Thoracic aorta (tissue), 2 donors: ENCODE results near the gene SOX15. TPM values are rescaled to one million over a fixed set of nuclear protein-coding genes. Genes with fewer than 3 reads are reported as not detected.

Source experiments
- ATAC-seq: fragments of 150-250 bp; one replicate; pipeline ENCODE4 v1.8.0; 2017; ENCODE audit warnings: low read depth; ENCODE audit not compliant: insufficient number of reproducible peaks, low FRiP score
- DNase-seq: peaks from one replicate; pipeline ENCODE4 v3.0.0-alpha.2; 2020; ENCODE audit warnings: low spot score
- H3K27ac ChIP-seq, 2 donors: fragments of 200-600 bp; sonication (generic); 1 replicate in 1 of 2; 2 replicates in 1 of 2; pipeline ENCODE4 v1.5.1; 2016; ENCODE audit warnings: mild to moderate bottlenecking in 2 of 2, moderate library complexity in 2 of 2
- H3K27me3 ChIP-seq: fragments of 200-600 bp; sonication (generic); replicated peaks from 2 replicates; pipeline ENCODE4 v1.6.0; 2016; ENCODE audit warnings: mild to moderate bottlenecking; ENCODE audit not compliant: insufficient read depth
- H3K36me3 ChIP-seq: fragments of 200-600 bp; sonication (generic); one replicate; pipeline ENCODE4 v1.5.1; 2016
- H3K4me1 ChIP-seq, 2 donors: fragments of 200-600 bp; sonication (generic); 1 replicate in 1 of 2; 2 replicates in 1 of 2; pipeline versions ENCODE4 v1.5.1 to v1.6.0; 2016; ENCODE audit warnings: low read depth in 2 of 2, mild to moderate bottlenecking in 1 of 2; ENCODE audit not compliant: control insufficient read depth in 1 of 2
- H3K4me3 ChIP-seq: fragments of 200-600 bp; sonication (generic); 2 replicates; pipeline ENCODE4 v1.5.1; 2016; ENCODE audit warnings: mild to moderate bottlenecking
- H3K9me3 ChIP-seq: fragments of 200-600 bp; sonication (generic); 2 replicates; pipeline ENCODE4 v1.5.1; 2016
- total RNA-seq, 2 donors: library from RNA; depleted of rRNA; stranded (reverse); fragments of >200 nt; gene quantifications; one replicate each; pipeline versions ENCODE4 v1.1.0 to v1.2.3, GENCODE V29; 2016
- TF ChIP-seq, protein P1 (sequence below): fragments of 200-600 bp; sonication (generic); IDR thresholded peaks from one replicate; pipeline ENCODE4 v1.5.1; 2019; ENCODE audit warnings: antibody characterized with exemption

The SOX15 gene
- total RNA-seq, 2 donors from 2014 or later: 0.81 to 2.8 TPM

DNA sequence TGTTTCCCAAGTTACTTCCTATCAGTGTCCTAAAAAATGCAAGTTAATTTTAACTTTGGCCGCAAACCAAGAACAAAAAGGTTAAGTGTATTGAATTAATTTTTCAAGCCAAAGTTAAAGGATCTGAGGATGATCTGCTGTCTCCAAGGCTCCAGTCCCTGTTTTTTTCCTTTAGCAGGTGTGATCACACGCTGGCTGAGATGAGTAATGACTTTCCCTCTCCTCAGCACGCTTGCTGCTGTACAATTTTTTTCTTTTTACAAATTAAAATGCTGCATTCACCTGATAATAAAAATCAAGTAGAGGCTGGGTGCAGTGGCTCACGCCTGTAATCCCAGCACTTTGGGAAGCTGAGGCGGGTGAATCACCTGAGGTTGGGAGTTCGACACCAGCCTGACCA, 45.0 kb downstream of the SOX15 start:
- TF ChIP-seq, protein P1, sequence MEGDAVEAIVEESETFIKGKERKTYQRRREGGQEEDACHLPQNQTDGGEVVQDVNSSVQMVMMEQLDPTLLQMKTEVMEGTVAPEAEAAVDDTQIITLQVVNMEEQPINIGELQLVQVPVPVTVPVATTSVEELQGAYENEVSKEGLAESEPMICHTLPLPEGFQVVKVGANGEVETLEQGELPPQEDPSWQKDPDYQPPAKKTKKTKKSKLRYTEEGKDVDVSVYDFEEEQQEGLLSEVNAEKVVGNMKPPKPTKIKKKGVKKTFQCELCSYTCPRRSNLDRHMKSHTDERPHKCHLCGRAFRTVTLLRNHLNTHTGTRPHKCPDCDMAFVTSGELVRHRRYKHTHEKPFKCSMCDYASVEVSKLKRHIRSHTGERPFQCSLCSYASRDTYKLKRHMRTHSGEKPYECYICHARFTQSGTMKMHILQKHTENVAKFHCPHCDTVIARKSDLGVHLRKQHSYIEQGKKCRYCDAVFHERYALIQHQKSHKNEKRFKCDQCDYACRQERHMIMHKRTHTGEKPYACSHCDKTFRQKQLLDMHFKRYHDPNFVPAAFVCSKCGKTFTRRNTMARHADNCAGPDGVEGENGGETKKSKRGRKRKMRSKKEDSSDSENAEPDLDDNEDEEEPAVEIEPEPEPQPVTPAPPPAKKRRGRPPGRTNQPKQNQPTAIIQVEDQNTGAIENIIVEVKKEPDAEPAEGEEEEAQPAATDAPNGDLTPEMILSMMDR: no peak
- DNase-seq (no peak), ATAC-seq (no peak)
- H3K36me3 ChIP-seq: no peaks in the 10 kb centered on the region
- H3K9me3 ChIP-seq: no peaks in the 10 kb centered on the region
- peak overlapping the region in 1 of 2 donors; percentile 3 for H3K27ac ChIP-seq
- peaks cover 4 to 25% of the 10 kb centered on the region in 2 donors for H3K4me1 ChIP-seq
- no peak overlapping the region for H3K4me3 ChIP-seq
- no peaks in the 10 kb centered on the region for H3K27me3 ChIP-seq

DNA sequence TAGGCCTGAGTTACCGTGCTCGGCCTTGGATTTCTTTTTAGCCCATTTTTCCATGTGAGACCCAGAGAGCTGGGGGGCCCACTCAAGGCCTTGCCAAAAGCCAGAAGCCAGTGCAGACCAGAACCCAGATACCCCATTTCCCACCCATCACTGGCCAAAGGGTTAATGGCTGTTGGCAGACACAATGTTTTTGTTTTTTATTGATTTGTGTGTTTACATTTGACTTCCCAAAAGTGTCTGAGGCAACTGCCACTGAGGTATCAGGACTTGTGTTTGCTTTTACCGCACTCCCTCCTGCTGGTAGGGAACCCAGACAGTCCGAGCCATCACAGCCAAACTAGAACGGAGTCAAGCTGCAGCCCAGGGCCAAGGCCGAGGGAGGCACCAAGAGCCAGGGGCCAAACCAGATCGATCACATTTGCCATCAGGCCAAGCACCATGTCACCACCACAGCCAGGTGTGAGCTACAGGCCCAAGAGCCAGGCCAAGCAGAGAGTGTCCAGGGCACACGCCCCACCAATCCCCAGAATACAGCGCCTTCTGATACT, 48.7 kb downstream of the SOX15 start:
- TF ChIP-seq, protein P1: no peak
- peaks cover 0 to 13% of the 10 kb centered on the region in 2 donors for H3K4me1 ChIP-seq

DNA sequence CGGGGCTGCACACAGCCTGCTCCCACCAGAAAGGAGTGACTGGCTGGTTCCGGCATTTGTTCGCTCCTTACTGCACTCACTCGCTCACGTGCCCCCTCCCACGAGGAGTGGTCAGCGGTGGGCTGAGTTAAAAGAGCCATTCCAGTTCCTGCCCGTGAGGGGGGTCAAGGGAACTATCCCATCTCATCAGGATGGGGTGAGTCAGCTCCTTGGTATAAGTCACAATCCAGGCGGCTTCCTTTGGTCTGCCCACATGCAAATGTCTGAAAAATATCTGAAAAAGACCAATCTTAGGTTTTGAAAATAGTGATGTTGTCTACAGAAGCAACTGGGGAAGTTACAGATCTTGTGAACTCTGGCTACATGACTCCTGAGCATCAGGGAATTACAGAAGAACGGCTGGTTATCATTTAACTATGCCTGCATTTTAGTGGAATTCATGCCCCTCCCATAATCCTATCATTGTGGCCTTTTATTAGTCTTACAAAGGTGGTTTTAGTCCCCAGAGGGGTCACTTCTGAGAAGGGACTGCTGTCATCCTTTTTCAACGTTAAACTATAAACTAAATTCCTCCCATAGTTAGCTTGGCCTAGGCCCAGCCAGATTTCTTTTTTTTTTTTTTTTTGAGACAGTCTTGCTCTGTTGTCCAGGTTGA, 50.9 kb downstream of the SOX15 start:
- ATAC-seq: no peak

More for the DNA sequence above, 48.7 kb downstream of the SOX15 start:
- DNase-seq (no peak), ATAC-seq (no peak)
- H3K9me3 ChIP-seq: no peaks in the 10 kb centered on the region
- H3K27me3 ChIP-seq: no peaks in the 10 kb centered on the region
- no peaks in the 10 kb centered on the region for H3K36me3 ChIP-seq
- no peak overlapping the region for H3K4me3 ChIP-seq
- no peak overlapping the region for H3K27ac ChIP-seq

More for the DNA sequence above, 50.9 kb downstream of the SOX15 start:
- Histone ChIP-seq H3K27ac (no peak overlapping the region), H3K4me3 (no peak overlapping the region), H3K36me3 (no peaks in the 10 kb centered on the region), H3K9me3 (no peaks in the 10 kb centered on the region), H3K4me1 (no peaks in the 10 kb centered on the region), H3K27me3 (no peaks in the 10 kb centered on the region)
- TF ChIP-seq, protein P1: no peak
- DNase-seq: no peak

Other genes with a start within 250 kb of the SOX15 start
- gene KCTD11, start 237.9 kb downstream of the SOX15 start, total RNA-seq: 10 to 100 TPM; 13.3 to 20.2 TPM
- gene TMEM95, start 234.9 kb downstream of the SOX15 start, total RNA-seq: not detected
- 1 to 10 TPM; 3.7 to 4.7 TPM for gene TNK1, start 209.0 kb downstream of the SOX15 start, total RNA-seq
- gene PLSCR3, start 195.6 kb downstream of the SOX15 start, total RNA-seq: 10 to 100 TPM; 31.0 to 49.4 TPM
- 10 to 100 TPM; 27.9 to 88.9 TPM for gene TMEM256, start 186.0 kb downstream of the SOX15 start, total RNA-seq
- 10 to 100 TPM in 1 of 2 donors, 1 to 10 TPM in 1; 9.2 to 20.8 TPM for gene NLGN2, start 182.2 kb downstream of the SOX15 start, total RNA-seq
- gene SPEM1, start 169.8 kb downstream of the SOX15 start, total RNA-seq: not detected
- gene SPEM2, start 164.5 kb downstream of the SOX15 start, total RNA-seq: not detected
- not detected for gene SPEM3, start 161.2 kb downstream of the SOX15 start, total RNA-seq
- gene TMEM102, start 154.7 kb downstream of the SOX15 start, total RNA-seq: 1 to 10 TPM; 7.7 to 9.7 TPM
- gene FGF11, start 150.6 kb downstream of the SOX15 start, total RNA-seq: under 1 TPM in 1 of 2 donors, not detected in 1; 0.68 TPM
- gene CHRNB1, start 145.0 kb downstream of the SOX15 start, total RNA-seq: 10 to 100 TPM; 11.6 to 17.6 TPM
- 10 to 100 TPM; 56.2 to 72.3 TPM for gene ZBTB4, start 110.5 kb downstream of the SOX15 start, total RNA-seq
- not detected for gene SLC35G6, start 108.6 kb downstream of the SOX15 start, total RNA-seq
- gene POLR2A, start 105.7 kb downstream of the SOX15 start, total RNA-seq: 100 to 1,000 TPM in 1 of 2 donors, 10 to 100 TPM in 1; 77.8 to 151 TPM
- 10 to 100 TPM; 54.6 to 98.3 TPM for gene TNFSF12, start 41.0 kb downstream of the SOX15 start, total RNA-seq
- gene TNFSF13, start 31.3 kb downstream of the SOX15 start, total RNA-seq: 10 to 100 TPM; 40.5 to 49.2 TPM
- gene SENP3, start 28.2 kb downstream of the SOX15 start, total RNA-seq: 10 to 100 TPM; 47.0 to 80.7 TPM
- gene CD68, start 10.5 kb downstream of the SOX15 start, total RNA-seq: 100 to 1,000 TPM in 1 of 2 donors, 10 to 100 TPM in 1; 70.8 to 133 TPM
- 10 to 100 TPM; 31.1 to 38.9 TPM for gene MPDU1, start 6.2 kb downstream of the SOX15 start, total RNA-seq
- gene FXR2, start 24.8 kb upstream of the SOX15 start, total RNA-seq: 10 to 100 TPM; 42.8 to 53.9 TPM
- 10 to 100 TPM; 29.8 to 30.9 TPM for gene SAT2, start 37.7 kb upstream of the SOX15 start, total RNA-seq
- not detected for gene SHBG, start 40.0 kb upstream of the SOX15 start, total RNA-seq
- gene ATP1B2, start 60.8 kb upstream of the SOX15 start, total RNA-seq: 1 to 10 TPM; 1.1 to 1.4 TPM
- gene TP53, start 97.4 kb upstream of the SOX15 start, total RNA-seq: 10 to 100 TPM; 16.8 to 23.7 TPM
- gene WRAP53, start 98.4 kb upstream of the SOX15 start, total RNA-seq: 1 to 10 TPM; 2.9 to 3.4 TPM
- not detected for gene EFNB3, start 115.1 kb upstream of the SOX15 start, total RNA-seq
- gene DNAH2, start 127.7 kb upstream of the SOX15 start, total RNA-seq: under 1 TPM in 1 of 2 donors, not detected in 1; under 0.01 TPM
- gene KDM6B, start 244.1 kb upstream of the SOX15 start, total RNA-seq: 10 to 100 TPM in 1 of 2 donors, 1 to 10 TPM in 1; 9.5 to 35.8 TPM